Neuronal stem cell (in vitro differentiated cells): ENCODE measurements around the gene BCL2L12.
A peak's percentile ranks its signal among the peaks of the same experiment; 100 is the strongest.

Experiments used
- DNase-seq: peaks from one replicate; pipeline ENCODE4 v3.0.0-alpha.2; 2013; ENCODE audit warnings: low spot score
- H2AFZ ChIP-seq: one replicate; pipeline ENCODE4 v1.6.1; 2013; ENCODE audit warnings: mild to moderate bottlenecking, low read length, inconsistent platforms
- H2AK5ac ChIP-seq: 2 replicates; pipeline ENCODE4 v1.6.1; 2013; ENCODE audit warnings: low read depth, mild to moderate bottlenecking, inconsistent platforms, low read length, moderate library complexity, mixed read lengths
- H2BK120ac ChIP-seq: 2 replicates; pipeline ENCODE4 v1.6.1; 2013; ENCODE audit warnings: low read depth, mild to moderate bottlenecking, inconsistent platforms, low read length, moderate library complexity, mixed read lengths
- H2BK12ac ChIP-seq: one replicate; pipeline ENCODE4 v1.6.1; 2013; ENCODE audit warnings: low read length, inconsistent platforms
- H2BK15ac ChIP-seq: 2 replicates; pipeline ENCODE4 v1.6.1; 2013; ENCODE audit warnings: mild to moderate bottlenecking, low read length, inconsistent platforms, mixed read lengths
- H2BK5ac ChIP-seq: one replicate; pipeline ENCODE4 v1.6.1; 2013; ENCODE audit warnings: inconsistent platforms, mild to moderate bottlenecking, low read length, moderate library complexity
- H3K14ac ChIP-seq: one replicate; pipeline ENCODE4 v1.6.1; 2013; ENCODE audit warnings: low read length, inconsistent platforms
- H3K18ac ChIP-seq: 2 replicates; pipeline ENCODE4 v1.6.1; 2013; ENCODE audit warnings: low read length, inconsistent platforms
- H3K23ac ChIP-seq: 2 replicates; pipeline ENCODE4 v1.6.1; 2013; ENCODE audit warnings: low read depth, mild to moderate bottlenecking, mixed read lengths, low read length, inconsistent platforms; ENCODE audit not compliant: poor library complexity
- H3K27ac ChIP-seq: replicated peaks from 3 replicates; pipeline ENCODE4 v1.5.1; 2013; ENCODE audit warnings: low read length, inconsistent platforms
- H3K27me3 ChIP-seq, 3 experiments: 2 replicates each; pipeline ENCODE4 v1.6.1; 2013; ENCODE audit warnings: low read length in 3 of 3, mild to moderate bottlenecking in 2 of 3, inconsistent platforms in 1 of 3, low read depth in 1 of 3, mixed read lengths in 1 of 3, moderate library complexity in 1 of 3; ENCODE audit not compliant: control insufficient read depth in 3 of 3, insufficient read depth in 3 of 3
- H3K36me3 ChIP-seq, 2 donors: replicated peaks in 1 of 2; 2 replicates each; pipeline ENCODE4 v1.6.1; 2013; ENCODE audit warnings: low read length in 2 of 2; ENCODE audit not compliant: control insufficient read depth in 2 of 2, insufficient read depth in 2 of 2
- H3K4ac ChIP-seq: 2 replicates; pipeline ENCODE4 v1.6.1; 2013; ENCODE audit warnings: inconsistent platforms, mild to moderate bottlenecking, low read length, moderate library complexity
- H3K4me1 ChIP-seq, 2 donors: 1 replicate in 1 of 2; 2 replicates in 1 of 2; pipeline ENCODE4 v1.6.1; 2013; ENCODE audit warnings: low read length in 2 of 2, low read depth in 1 of 2; ENCODE audit not compliant: control insufficient read depth in 2 of 2, insufficient read depth in 1 of 2
- H3K4me2 ChIP-seq: one replicate; pipeline ENCODE4 v1.6.1; 2013; ENCODE audit warnings: mild to moderate bottlenecking, low read length, inconsistent platforms; ENCODE audit not compliant: insufficient read depth, poor library complexity, severe bottlenecking
- H3K4me3 ChIP-seq, 2 donors: 2 replicates each; pipeline ENCODE4 v1.5.1; 2013; ENCODE audit warnings: low read length in 2 of 2, mild to moderate bottlenecking in 2 of 2, inconsistent platforms in 1 of 2, moderate library complexity in 1 of 2
- H3K79me1 ChIP-seq: one replicate; pipeline ENCODE4 v1.6.1; 2013; ENCODE audit warnings: low read depth, mild to moderate bottlenecking, inconsistent platforms, low read length, moderate library complexity
- H3K9ac ChIP-seq: one replicate; pipeline ENCODE4 v1.6.1; 2013; ENCODE audit warnings: mild to moderate bottlenecking, low read depth, low read length, inconsistent platforms; ENCODE audit not compliant: poor library complexity
- H3K9me3 ChIP-seq, 2 donors: replicated peaks in 1 of 2; 2 replicates each; pipeline versions ENCODE3 to v1.6.1; 2013; ENCODE audit warnings: low read length in 2 of 2, mild to moderate bottlenecking in 2 of 2, inconsistent platforms in 1 of 2, low read depth in 1 of 2, mixed read lengths in 1 of 2, moderate library complexity in 1 of 2; ENCODE audit not compliant: control insufficient read depth in 2 of 2, insufficient read depth in 1 of 2
- H4K8ac ChIP-seq: one replicate; pipeline ENCODE4 v1.6.1; 2013; ENCODE audit warnings: low read depth, mild to moderate bottlenecking, inconsistent platforms, low read length, moderate library complexity
- H4K91ac ChIP-seq: one replicate; pipeline ENCODE4 v1.6.1; 2013; ENCODE audit warnings: low read length, low read depth, mild to moderate bottlenecking, inconsistent platforms; ENCODE audit not compliant: poor library complexity
- WGBS, 2 donors: extraction: QIAGEN DNeasy Blood & Tissue Kit; methylation state at CpG; one replicate each; pipeline ENCODE4 v1.1.7; 2013; ENCODE audit warnings: missing lambda C conversion rate in 2 of 2, mixed read lengths in 1 of 2; ENCODE audit not compliant: insufficient read length in 2 of 2, insufficient replicate concordance in 1 of 2; ENCODE audit errors: extremely low coverage in 2 of 2; 5-methylcytosine and 5-hydroxymethylcytosine counted together

Gene BCL2L12

GRCh38 chr19:49624967-49625910 is 40.5 kb upstream of the BCL2L12 start:
- Histone ChIP-seq H2AK5ac (no peak overlapping the region), H2BK5ac (no peak overlapping the region), H3K14ac (no peak overlapping the region), H3K27me3 (no peaks in the 10 kb centered on the region), H3K18ac (peak overlapping the region; percentile 17), H2BK15ac (no peak overlapping the region), H3K23ac (no peak overlapping the region), H3K9me3 (no peaks in the 10 kb centered on the region), H2AFZ (no peak overlapping the region), H3K36me3 (peaks cover 28 to 75% of the 10 kb centered on the region in 2 donors), H4K8ac (peak overlapping the region; percentile 43), H3K4me1 (no peaks in the 10 kb centered on the region), H3K9ac (no peak overlapping the region), H3K4me2 (peak overlapping the region; percentile 18), H3K4ac (no peak overlapping the region), H3K27ac (no peak overlapping the region), H3K79me1 (peaks cover 6% of the 10 kb centered on the region), H2BK12ac (no peak overlapping the region), H2BK120ac (no peak overlapping the region), H3K4me3 (no peak overlapping the region), H4K91ac (no peak overlapping the region)
- DNase-seq: no peak
- WGBS, 2 donors: no CpG with 5 or more reads among the region's 27 CpGs

GRCh38 chr19:49626226-49626625 is 39.5 kb upstream of the BCL2L12 start:
- Histone ChIP-seq H3K79me1 (peaks cover 4% of the 10 kb centered on the region), H3K27ac (no peak overlapping the region), H3K4me1 (no peaks in the 10 kb centered on the region), H3K9ac (no peak overlapping the region), H2BK15ac (no peak overlapping the region), H3K9me3 (no peaks in the 10 kb centered on the region), H2BK120ac (no peak overlapping the region), H3K14ac (no peak overlapping the region), H3K27me3 (no peaks in the 10 kb centered on the region), H3K23ac (no peak overlapping the region), H3K36me3 (peaks cover 25 to 77% of the 10 kb centered on the region in 2 donors), H2BK5ac (no peak overlapping the region), H2BK12ac (no peak overlapping the region), H4K91ac (no peak overlapping the region), H2AFZ (no peak overlapping the region), H4K8ac (no peak overlapping the region), H3K4me3 (no peak overlapping the region), H2AK5ac (no peak overlapping the region), H3K18ac (no peak overlapping the region), H3K4ac (no peak overlapping the region), H3K4me2 (no peak overlapping the region)
- no CpG with 5 or more reads among the region's 11 CpGs for WGBS, 2 donors
- no peak for DNase-seq

GRCh38 chr19:49629659-49630058 is 36.1 kb upstream of the BCL2L12 start:
- H3K4ac ChIP-seq: no peak overlapping the region
- no peak overlapping the region for H3K14ac ChIP-seq
- H3K27me3 ChIP-seq: no peaks in the 10 kb centered on the region
- H3K79me1 ChIP-seq: no peaks in the 10 kb centered on the region
- no peak overlapping the region for H3K27ac ChIP-seq
- H3K23ac ChIP-seq: no peak overlapping the region
- no peak overlapping the region for H3K4me3 ChIP-seq
- no peak overlapping the region for H3K4me2 ChIP-seq
- H2BK12ac ChIP-seq: no peak overlapping the region
- H3K4me1 ChIP-seq: no peaks in the 10 kb centered on the region
- no CpG with 5 or more reads among the region's 9 CpGs for WGBS, 2 donors
- peaks cover 15 to 55% of the 10 kb centered on the region in 2 donors for H3K36me3 ChIP-seq
- H2BK5ac ChIP-seq: no peak overlapping the region
- no peak overlapping the region for H2AFZ ChIP-seq
- H3K9me3 ChIP-seq: no peaks in the 10 kb centered on the region
- H2BK15ac ChIP-seq: no peak overlapping the region
- no peak for DNase-seq
- H2BK120ac ChIP-seq: no peak overlapping the region
- H3K9ac ChIP-seq: no peak overlapping the region
- no peak overlapping the region for H2AK5ac ChIP-seq
- H3K18ac ChIP-seq: no peak overlapping the region
- no peak overlapping the region for H4K8ac ChIP-seq
- H4K91ac ChIP-seq: no peak overlapping the region

- H3K4me3 ChIP-seq: peak overlapping the region in 1 of 2 donors; percentile 32
- H2BK12ac ChIP-seq: no peak overlapping the region
- no peak overlapping the region for H4K91ac ChIP-seq
- H3K4me2 ChIP-seq: no peak overlapping the region
- no peak overlapping the region for H3K9ac ChIP-seq
- no peak overlapping the region for H2BK15ac ChIP-seq
- H2BK120ac ChIP-seq: no peak overlapping the region
- no peak overlapping the region for H3K18ac ChIP-seq
- peaks cover 10 to 42% of the 10 kb centered on the region in 2 donors for H3K36me3 ChIP-seq
- H3K27me3 ChIP-seq: no peaks in the 10 kb centered on the region
- H2AK5ac ChIP-seq: no peak overlapping the region
- H3K23ac ChIP-seq: peak overlapping the region; percentile 65
- H2AFZ ChIP-seq: no peak overlapping the region
- WGBS, 2 donors: no CpG with 5 or more reads among the region's 9 CpGs
- H3K14ac ChIP-seq: no peak overlapping the region
- no peak overlapping the region for H3K4ac ChIP-seq
- no peak for DNase-seq
- H2BK5ac ChIP-seq: no peak overlapping the region
- no peak overlapping the region for H4K8ac ChIP-seq
- no peaks in the 10 kb centered on the region for H3K79me1 ChIP-seq
- no peak overlapping the region for H3K27ac ChIP-seq
- peaks cover 3 to 5% of the 10 kb centered on the region in 2 donors for H3K4me1 ChIP-seq
- no peaks in the 10 kb centered on the region for H3K9me3 ChIP-seq
Observed at GRCh38 chr19:49631014-49631588, 34.6 kb upstream of the BCL2L12 start.
